ENCODE measurements around the gene LTO1. TPM values are rescaled to one million over a fixed set of nuclear protein-coding genes. Genes with fewer than 3 reads are reported as not detected.

LTO1 gene
- total and polyA plus RNA-seq, 2 of the 13 experiments (the other 11 are each of a cell fraction or from before 2014, with no cell fraction given), result 11.8 to 15.0 TPM

DNA sequence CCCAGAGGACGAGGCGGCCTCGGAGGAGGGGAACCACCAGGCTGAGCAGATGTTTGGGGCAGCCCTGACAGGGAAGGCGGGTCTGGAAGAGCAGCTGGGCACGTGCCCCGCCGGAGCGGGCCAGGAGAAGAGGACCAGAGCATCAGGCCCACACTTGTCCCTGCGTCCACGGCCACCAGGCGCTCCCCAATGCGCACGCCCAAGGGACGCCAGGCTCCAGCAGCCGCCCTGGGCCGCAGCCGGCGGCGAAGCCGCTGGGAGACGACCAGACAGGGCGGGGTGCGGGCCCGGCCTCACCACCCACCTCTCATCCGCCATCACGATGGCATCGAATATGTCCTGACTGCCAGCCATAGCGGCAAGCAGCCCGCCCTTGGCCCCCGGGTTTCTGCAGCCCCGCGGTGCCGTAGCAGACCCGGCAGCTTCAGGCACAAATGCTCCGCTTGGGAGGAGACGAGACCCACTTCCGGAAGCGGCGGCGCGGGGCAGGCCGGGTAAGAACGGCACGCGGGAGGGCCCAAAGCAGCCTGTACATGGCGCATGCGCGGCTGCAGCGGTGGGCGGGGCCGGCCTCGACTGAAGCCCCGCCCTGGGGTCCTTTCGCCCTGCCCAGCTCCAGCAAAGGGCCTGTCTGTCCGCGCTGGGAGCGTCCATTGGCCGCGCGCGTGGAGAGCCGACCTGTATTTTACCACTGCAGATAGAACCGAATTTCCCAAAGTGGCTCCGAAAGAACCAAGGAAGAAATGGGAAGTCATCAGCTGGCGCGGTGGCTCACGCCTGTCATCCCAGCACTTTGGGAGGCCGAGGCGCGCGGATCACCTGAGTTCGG lies at the start of gene LTO1 (continued):
- TF ChIP-seq ZC3H4 (CRISPR knock-in tag; IDR thresholded peaks at IDR 0.05; ENCODE audit: borderline replicate concordance) (no peak), RXRA (CRISPR knock-in tag; IDR thresholded peaks at IDR 0.05) (peak; percentile 76), ESRRA (CRISPR knock-in tag; IDR thresholded peaks at IDR 0.05; ENCODE audit: low read depth) (no peak), AKNA (CRISPR knock-in tag; IDR thresholded peaks at IDR 0.05; ENCODE audit: borderline replicate concordance) (no peak), ZNF569 (CRISPR knock-in tag; IDR thresholded peaks at IDR 0.05; ENCODE audit: borderline replicate concordance) (no peak), RBAK (CRISPR knock-in tag; IDR thresholded peaks at IDR 0.05) (no peak), ZBTB42 (CRISPR knock-in tag; IDR thresholded peaks at IDR 0.05) (no peak), PRDM4 (CRISPR knock-in tag; IDR thresholded peaks at IDR 0.05; ENCODE audit: borderline replicate concordance) (no peak), POLR2AphosphoS5 (IDR thresholded peaks at IDR 0.05; ENCODE audit: low read depth, low read length) (peak; percentile 91), E2F1 (CRISPR knock-in tag; IDR thresholded peaks at IDR 0.05) (peak; percentile 27; the same call in 1 of the 2 replicates), HOMEZ (CRISPR knock-in tag; IDR thresholded peaks at IDR 0.05; ENCODE audit: low read depth) (no peak), SUZ12 (IDR thresholded peaks at IDR 0.05; ENCODE audit: low read depth, low read length) (peak; percentile 54; the same call in 1 of the 2 replicates), ARID4A (CRISPR knock-in tag; IDR thresholded peaks at IDR 0.05; ENCODE audit: borderline replicate concordance) (peak; percentile 98)

Measured in HepG2 (cell line).